CD4-positive, alpha-beta T cell treated with Interleukin-4 for 4 hours (primary cell): ENCODE results near the gene HYKK.
"Not testable (repeated sequence)": the region's sequence is repeated elsewhere in the genome, so short reads cannot be mapped to it uniquely, and the experiment has no call there.

Source experiments
- DNase-seq: peaks from one replicate; pipeline ENCODE4 v3.0.0-alpha.2; 2020

HYKK gene

GRCh38 chr15:78540871-78541743, 33.7 kb downstream of the HYKK start:
- peak; percentile 7 for DNase-seq

- no peak for DNase-seq
Observed at GRCh38 chr15:78541744-78542034, 34.3 kb downstream of the HYKK start.

- no peak for DNase-seq
Observed at GRCh38 chr15:78542647-78543046, 35.3 kb downstream of the HYKK start.

DNA sequence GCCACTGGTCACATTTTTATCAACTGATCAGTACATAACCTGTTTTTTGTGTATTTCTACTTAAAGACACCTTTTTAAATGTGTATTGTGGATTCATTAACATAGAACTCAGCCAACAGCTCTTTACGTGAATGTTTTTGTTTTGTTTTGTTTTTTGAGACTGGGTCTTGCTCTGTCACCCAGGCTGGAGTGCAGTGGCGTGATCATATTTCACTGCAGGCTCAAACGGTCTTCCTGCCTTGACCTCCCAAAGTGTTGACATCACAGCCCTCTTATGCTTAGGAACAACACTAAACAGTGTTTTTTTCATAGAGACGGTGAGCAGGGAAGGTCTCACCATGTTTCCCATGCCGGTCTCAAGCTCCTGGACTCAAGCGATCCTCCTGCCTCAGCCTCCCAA, 42.8 kb downstream of the HYKK start:
- no peak for DNase-seq

DNA sequence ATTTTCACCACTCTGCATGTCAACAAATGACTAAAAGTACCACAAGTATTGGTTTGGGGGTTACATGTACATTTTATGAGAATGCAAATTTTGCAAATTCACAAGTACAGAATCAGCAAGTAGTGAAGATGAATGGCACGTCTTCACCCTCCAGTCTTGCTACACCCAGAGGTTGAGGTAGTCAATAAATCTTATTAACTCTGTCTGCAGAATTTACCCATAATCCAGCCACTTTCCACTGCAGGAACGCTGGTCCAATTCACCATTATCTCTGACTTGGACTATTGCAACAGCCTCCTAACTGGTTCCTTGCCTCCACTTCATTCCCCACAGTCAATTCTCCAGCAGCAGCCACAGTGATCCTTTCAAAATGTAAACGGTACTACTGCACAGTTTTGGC, 43.4 kb downstream of the HYKK start:
- DNase-seq, result no peak

DNA sequence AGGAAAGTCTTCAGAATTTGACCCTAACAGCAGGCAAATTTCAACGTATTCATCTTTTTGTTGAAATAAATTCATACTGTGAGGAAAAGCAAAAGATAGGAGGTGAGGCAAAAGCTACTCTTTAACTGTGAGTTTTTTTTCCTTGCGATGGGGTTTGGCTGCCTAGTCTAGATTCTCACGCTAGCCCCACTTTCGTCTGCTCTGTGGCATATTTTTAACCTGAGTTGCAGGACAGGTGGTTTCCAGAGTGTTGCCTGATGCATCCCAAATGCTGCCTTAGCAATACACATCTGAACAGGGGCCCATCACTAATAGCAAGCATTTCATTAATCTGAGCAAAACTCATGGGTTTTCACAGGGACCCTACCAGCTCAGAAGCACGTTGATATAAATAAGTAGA, 44.5 kb downstream of the HYKK start:
- DNase-seq, result no peak

GRCh38 chr15:78552597-78552996, 45.2 kb downstream of the HYKK start:
- DNase-seq, result no peak

DNA sequence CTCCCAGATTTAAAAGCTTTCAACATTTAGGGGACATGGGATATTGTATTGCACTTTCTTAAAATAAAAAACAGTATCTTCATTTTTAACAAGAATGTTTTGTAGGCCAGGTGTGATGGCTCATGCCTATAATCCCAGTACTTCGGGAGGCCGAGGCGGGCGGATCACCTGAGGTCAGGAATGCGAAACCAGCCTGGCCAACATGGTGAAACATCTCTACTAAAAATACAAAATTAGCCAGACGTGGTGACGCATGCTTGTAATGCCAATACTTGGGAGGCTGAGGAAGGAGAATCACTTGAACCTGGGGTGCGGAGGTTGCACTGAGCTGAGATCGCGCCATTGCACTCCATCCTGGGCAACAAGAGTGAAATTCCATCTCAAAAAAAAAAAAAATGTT, 52.8 kb downstream of the HYKK start:
- DNase-seq, result not testable (repeated sequence)

DNA sequence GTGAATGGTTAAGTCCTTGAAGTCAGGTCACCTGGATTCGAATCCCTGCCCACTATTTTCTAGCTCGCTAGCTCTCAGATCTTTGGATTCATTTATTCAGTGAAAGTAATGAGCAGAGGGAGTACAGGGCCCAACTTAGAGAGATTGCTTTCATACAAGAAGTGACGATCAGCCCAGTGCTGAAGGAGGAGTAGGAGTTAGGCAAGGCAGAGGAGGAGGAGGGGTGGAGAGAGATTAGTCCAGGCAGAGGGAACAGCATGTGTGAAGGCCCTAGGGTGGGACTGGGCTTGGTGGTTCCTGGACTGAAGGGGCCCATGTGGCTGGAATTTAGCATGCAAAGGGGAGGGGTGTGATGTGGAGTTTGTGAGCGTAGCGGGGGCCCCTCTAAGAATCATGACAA, 54.1 kb downstream of the HYKK start:
- no peak for DNase-seq

DNA sequence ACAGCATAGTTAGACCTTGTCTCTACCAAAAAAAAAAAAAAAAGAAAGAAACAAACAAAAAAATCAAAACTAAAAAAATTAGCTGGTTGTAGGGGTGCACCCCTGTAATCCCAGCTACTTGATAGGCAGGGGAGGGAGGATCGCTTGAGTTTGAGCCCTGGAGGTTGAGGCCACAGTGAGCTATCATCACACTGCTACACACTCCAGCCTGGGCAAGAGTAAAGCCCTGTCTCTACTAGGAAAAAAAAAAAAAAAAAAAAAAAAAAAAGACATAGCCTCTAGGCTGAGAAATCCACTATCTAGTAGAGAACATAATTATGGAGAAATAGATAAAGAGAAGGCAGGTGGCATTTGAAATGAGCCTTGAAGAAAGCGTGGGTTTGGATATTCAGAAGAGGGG, 55.7 kb downstream of the HYKK start:
- no peak for DNase-seq

GRCh38 chr15:78564743-78565096, 57.3 kb downstream of the HYKK start:
- DNase-seq, result no peak

- peak; percentile 70 for DNase-seq
Observed at GRCh38 chr15:78565097-78565950, 57.9 kb downstream of the HYKK start, which contains the start of gene CHRNA5. CHRNA5 (plus strand) TSS chr15:78565520; CDS start chr15:78565720, 200 bp downstream.

- DNase-seq, result no peak
Observed at GRCh38 chr15:78565951-78566774, 58.8 kb downstream of the HYKK start.

DNA sequence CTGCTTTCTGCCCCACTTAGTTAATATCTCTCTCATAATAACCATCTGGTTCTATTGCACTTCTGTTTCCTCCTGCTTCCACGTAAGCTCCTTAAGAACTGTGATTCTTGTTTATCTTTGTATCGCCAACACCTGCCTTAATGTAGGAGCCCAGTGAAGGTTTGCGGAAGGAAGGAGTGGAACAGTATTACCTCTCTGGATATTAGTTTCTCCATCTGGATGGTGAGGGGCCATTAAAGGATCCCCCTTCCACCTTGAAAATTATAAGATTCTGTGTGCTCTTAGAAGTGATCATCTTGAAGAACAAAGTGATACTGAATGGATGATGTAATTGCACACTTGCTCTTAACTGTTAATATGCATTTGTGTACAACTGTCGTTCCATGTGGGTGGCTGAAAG, 60.2 kb downstream of the HYKK start:
- no peak for DNase-seq

- DNase-seq, result no peak
Observed at GRCh38 chr15:78570710-78571109, 63.3 kb downstream of the HYKK start.

DNA sequence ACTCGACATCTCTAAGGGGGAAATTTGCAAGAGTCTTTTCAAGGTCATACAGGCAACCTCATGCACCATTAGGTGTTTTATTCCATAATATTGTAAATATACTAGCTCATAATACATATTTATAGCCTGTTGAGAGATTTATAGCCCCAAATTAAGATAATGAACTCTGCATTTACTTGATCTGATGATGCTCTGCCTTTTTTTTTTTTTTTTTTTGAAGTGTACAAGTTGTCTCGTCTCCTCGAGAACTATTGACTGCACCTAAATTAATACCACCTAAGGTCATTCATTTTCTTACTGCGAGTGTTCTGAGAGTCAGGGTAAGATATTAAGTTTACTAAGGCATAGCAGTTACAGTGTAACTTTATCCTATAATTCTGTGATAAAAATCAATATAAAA, 64.0 kb downstream of the HYKK start:
- no peak for DNase-seq

GRCh38 chr15:78573416-78573815, 66.0 kb downstream of the HYKK start:
- no peak for DNase-seq

DNA sequence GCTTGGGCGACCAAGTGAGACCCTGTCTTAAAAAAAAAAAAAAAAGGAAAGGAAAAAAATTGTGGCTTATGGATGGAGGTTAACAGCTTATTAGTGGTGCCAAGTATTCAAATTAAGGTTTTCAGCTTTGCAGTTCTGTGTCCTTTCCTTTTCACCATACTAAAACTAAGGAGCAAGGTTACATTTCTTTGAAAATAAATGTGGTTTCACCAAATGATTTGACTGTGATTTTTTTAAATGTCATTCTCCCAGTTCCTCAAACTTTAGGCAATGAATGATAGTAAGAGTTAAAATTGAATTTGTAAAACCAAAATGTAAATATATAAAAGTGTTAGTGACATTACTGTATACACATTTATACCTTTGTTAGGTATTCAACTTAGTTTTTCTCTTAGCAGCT, 67.6 kb downstream of the HYKK start:
- no peak for DNase-seq
